HepG2 (cell line): ENCODE measurements around the gene HEXA. TPM values are rescaled to one million over a fixed set of nuclear protein-coding genes. Genes with fewer than 3 reads are reported as not detected.
A peak's percentile ranks its signal among the peaks of the same experiment; 100 is the strongest.

Experiments used
- ETV5 ChIP-seq: IDR thresholded peaks from 2 replicates; pipeline ENCODE4 v1.6.1; 2018; ENCODE audit warnings: missing biosample characterization, missing genetic modification reagents, inconsistent platforms, borderline replicate concordance
- GABPB1 ChIP-seq: IDR thresholded peaks from 2 replicates; pipeline ENCODE4 v1.6.1; 2016; ENCODE audit warnings: mild to moderate bottlenecking, missing genetic modification reagents, moderate library complexity, missing compliant biosample characterization
- HNF4A ChIP-seq: sonication (generic); formaldehyde crosslinking; IDR thresholded peaks from 2 replicates; pipeline ENCODE4 v1.4.0; 2020; ENCODE audit warnings: missing genetic modification reagents
- HOXA5 ChIP-seq: sonication (generic); formaldehyde crosslinking; IDR thresholded peaks from 2 replicates; pipeline ENCODE4 v1.4.0; 2020; ENCODE audit warnings: missing genetic modification reagents
- MED8 ChIP-seq: sonication (generic); formaldehyde crosslinking; IDR thresholded peaks from 2 replicates; pipeline ENCODE4 v1.8.1; 2023; ENCODE audit warnings: mild to moderate bottlenecking, missing genetic modification reagents; ENCODE audit not compliant: insufficient replicate concordance
- MEIS1 ChIP-seq: sonication (generic); formaldehyde crosslinking; IDR thresholded peaks from 2 replicates; pipeline ENCODE4 v1.9.0; 2021; ENCODE audit warnings: mild to moderate bottlenecking, missing genetic modification reagents, moderate library complexity, borderline replicate concordance
- NFRKB ChIP-seq: fragments of 450-650 bp; IDR thresholded peaks from 2 replicates; pipeline ENCODE4 v1.6.1; 2017
- NR1H2 ChIP-seq: sonication (generic); formaldehyde crosslinking; IDR thresholded peaks from 2 replicates; pipeline ENCODE4 v1.8.1; 2022; ENCODE audit warnings: low read depth, missing genetic modification reagents, borderline replicate concordance
- NR2C2 ChIP-seq: sonication (generic); formaldehyde crosslinking; IDR thresholded peaks from 2 replicates; pipeline ENCODE4 v1.4.0; 2020; ENCODE audit warnings: missing genetic modification reagents, mild to moderate bottlenecking, moderate library complexity, borderline replicate concordance
- PHF8 ChIP-seq: sonication (generic); formaldehyde crosslinking; IDR thresholded peaks from 2 replicates; pipeline ENCODE4 v1.5.0; 2020; ENCODE audit warnings: missing genetic modification reagents
- PREB ChIP-seq: sonication (generic); formaldehyde crosslinking; IDR thresholded peaks from 2 replicates; pipeline ENCODE4 v1.4.0; 2020; ENCODE audit warnings: missing genetic modification reagents
- SMAD1 ChIP-seq: sonication (generic); formaldehyde crosslinking; IDR thresholded peaks from 2 replicates; pipeline ENCODE4 v1.4.0; 2020; ENCODE audit warnings: missing genetic modification reagents, low read depth, mild to moderate bottlenecking, borderline replicate concordance
- TOPORS ChIP-seq: sonication (generic); formaldehyde crosslinking; IDR thresholded peaks from 2 replicates; pipeline ENCODE4 v1.8.0; 2023; ENCODE audit warnings: mild to moderate bottlenecking, missing genetic modification reagents
- ZHX2 ChIP-seq, 2 experiments: sonication (generic) in 1 of 2; formaldehyde crosslinking in 1 of 2; IDR thresholded peaks; 2 replicates each; pipeline versions ENCODE4 v1.6.1 to v1.9.0; 2014 to 2022; ENCODE audit warnings: antibody characterized with exemption in 1 of 2, borderline replicate concordance in 1 of 2, inconsistent platforms in 1 of 2, low read depth in 1 of 2, missing genetic modification reagents in 1 of 2
- ZNF816 ChIP-seq: sonication (generic); formaldehyde crosslinking; IDR thresholded peaks from 2 replicates; pipeline ENCODE4 v1.8.0; 2022; ENCODE audit warnings: missing genetic modification reagents, mild to moderate bottlenecking, borderline replicate concordance
- ZNF891 ChIP-seq: sonication (generic); formaldehyde crosslinking; IDR thresholded peaks from 2 replicates; pipeline ENCODE4 v1.5.0; 2020; ENCODE audit warnings: mild to moderate bottlenecking, missing genetic modification reagents
- polyA plus RNA-seq, 8 experiments: library from polyadenylated mRNA; depleted of rRNA in 3 of 8; stranded (reverse) in 7 of 8; unstranded in 1 of 8; fragments of >200 nt; fragmentation: Illumina TruSeq in 4 of 8; extraction: Trizol in 4 of 8; gene quantifications; 2 replicates each; pipeline versions ENCODE4 v1.2.1 to v1.2.3, GENCODE V29; 2011 to 2016; ENCODE audit warnings: low read depth in 4 of 8, missing spikeins in 1 of 8, mixed read lengths in 1 of 8; ENCODE audit not compliant: insufficient read depth in 1 of 8
- total RNA-seq, 5 experiments: library from RNA; depleted of rRNA; stranded (reverse); fragments of >200 nt; fragmentation: Illumina TruSeq; extraction: Trizol; gene quantifications; 2 replicates each; pipeline ENCODE4 v1.2.3, GENCODE V29; 2016; ENCODE audit warnings: low read depth in 1 of 5
- TF ChIP-seq, protein P1 (sequence below): fragments of 450-650 bp; IDR thresholded peaks from 2 replicates; pipeline ENCODE4 v1.6.1; 2017
- TF ChIP-seq, protein P2 (sequence below): sonication (generic); formaldehyde crosslinking; IDR thresholded peaks from 2 replicates; pipeline ENCODE4 v1.5.0; 2020; ENCODE audit warnings: missing genetic modification reagents

Gene HEXA
- total and polyA plus RNA-seq, 2 of the 13 experiments (the other 11 are each of a cell fraction or from before 2014, with no cell fraction given): 106 to 219 TPM

DNA sequence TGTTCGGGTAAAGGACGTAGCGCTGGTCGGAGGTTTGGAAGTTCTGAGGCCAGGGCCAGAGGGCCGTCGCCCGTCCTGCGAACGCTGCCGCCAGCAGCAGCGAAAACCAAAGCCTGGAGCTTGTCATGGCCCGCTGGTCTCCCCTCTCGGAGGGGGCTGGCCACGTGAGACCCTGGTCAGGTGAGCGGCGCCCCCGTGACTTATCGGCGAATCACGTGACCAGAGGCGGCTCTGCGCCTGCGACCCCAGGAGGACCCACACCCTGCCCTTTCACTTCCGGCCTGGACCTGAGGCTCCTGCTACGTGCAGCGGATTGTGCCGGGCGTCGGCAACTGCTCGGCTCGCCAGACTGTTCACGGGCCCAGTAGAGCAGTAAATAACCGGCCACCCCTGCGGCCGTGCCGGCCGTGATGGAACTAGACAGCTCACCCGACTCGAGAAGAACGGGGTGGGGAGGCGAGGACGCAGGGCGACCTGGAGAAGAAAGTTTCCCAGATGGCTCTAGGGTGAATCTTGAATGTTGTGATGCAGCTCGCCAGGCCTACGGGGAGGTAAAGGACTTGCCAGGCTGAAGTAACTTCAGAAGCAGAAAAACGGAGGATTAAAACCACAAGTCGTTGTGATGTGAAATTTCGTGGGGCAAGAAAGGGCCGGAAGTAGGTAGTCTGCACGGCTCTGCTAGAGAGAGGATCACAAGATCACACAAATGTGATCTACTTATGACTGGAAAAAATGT, at the start of gene HEXA (continued):
- TF ChIP-seq NFRKB (peak; percentile 56; the same call in 1 of the 2 replicates), PHF8 (CRISPR knock-in tag) (peak; percentile 98), NR1H2 (CRISPR knock-in tag) (0 out of 2 replicates have a peak, but pooled peaks have one; percentile 21), SMAD1 (CRISPR knock-in tag) (peak; percentile 82; the same call in 1 of the 2 replicates), ZNF891 (CRISPR knock-in tag) (peak; percentile 95), ETV5 (peak; percentile 97), HOXA5 (CRISPR knock-in tag) (peak; percentile 84), NR2C2 (peak; percentile 97), ZNF816 (CRISPR knock-in tag) (no peak; the same call in 1 of the 2 replicates), HNF4A (CRISPR knock-in tag) (peak; percentile 61), MEIS1 (CRISPR knock-in tag) (peak; percentile 65), TOPORS (CRISPR knock-in tag) (peak; percentile 91), ZHX2 (IDR thresholded peaks at IDR 0.05; ENCODE audit: low read depth) (0 out of 2 replicates have a peak, but pooled peaks have one; percentile 37), ZHX2 (CRISPR knock-in tag; IDR thresholded peaks at IDR 0.05; ENCODE audit: borderline replicate concordance) (no peak), GABPB1 (CRISPR knock-in tag) (peak; percentile 99), MED8 (CRISPR knock-in tag) (no peak), PREB (0 out of 2 replicates have a peak, but pooled peaks have one; percentile 70)
- TF ChIP-seq, protein P1, sequence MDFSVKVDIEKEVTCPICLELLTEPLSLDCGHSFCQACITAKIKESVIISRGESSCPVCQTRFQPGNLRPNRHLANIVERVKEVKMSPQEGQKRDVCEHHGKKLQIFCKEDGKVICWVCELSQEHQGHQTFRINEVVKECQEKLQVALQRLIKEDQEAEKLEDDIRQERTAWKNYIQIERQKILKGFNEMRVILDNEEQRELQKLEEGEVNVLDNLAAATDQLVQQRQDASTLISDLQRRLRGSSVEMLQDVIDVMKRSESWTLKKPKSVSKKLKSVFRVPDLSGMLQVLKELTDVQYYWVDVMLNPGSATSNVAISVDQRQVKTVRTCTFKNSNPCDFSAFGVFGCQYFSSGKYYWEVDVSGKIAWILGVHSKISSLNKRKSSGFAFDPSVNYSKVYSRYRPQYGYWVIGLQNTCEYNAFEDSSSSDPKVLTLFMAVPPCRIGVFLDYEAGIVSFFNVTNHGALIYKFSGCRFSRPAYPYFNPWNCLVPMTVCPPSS: no peak
- TF ChIP-seq, protein P2, sequence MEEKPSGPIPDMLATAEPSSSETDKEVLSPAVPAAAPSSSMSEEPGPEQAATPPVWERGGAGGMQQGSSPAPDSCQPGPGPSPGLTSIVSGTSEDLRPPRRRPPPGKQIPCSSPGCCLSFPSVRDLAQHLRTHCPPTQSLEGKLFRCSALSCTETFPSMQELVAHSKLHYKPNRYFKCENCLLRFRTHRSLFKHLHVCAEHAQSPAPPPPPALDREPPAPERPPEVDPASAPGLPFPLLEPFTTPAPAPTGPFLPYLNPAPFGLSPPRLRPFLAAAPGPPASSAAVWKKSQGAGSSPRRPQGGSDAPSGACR (CRISPR knock-in tag): peak; percentile 99
